Lung (tissue), 12 donors: ENCODE results near the gene TOGARAM1. TPM values are rescaled to one million over a fixed set of nuclear protein-coding genes. Genes with fewer than 3 reads are reported as not detected.

Experiments
- ATAC-seq: fragments of 200-7000 bp; cut with Tn5 transposase; one replicate; pipeline ENCODE4 v1.9.1; 2020; ENCODE audit warnings: moderate number of reproducible peaks; ENCODE audit not compliant: insufficient read depth, low FRiP score
- DNase-seq, 3 donors: peaks; one replicate each; pipeline ENCODE4 v3.0.0-alpha.2; 2013 to 2017
- H3K27ac ChIP-seq, 2 donors: one replicate each; pipeline ENCODE4 v1.5.1; 2013; ENCODE audit warnings: mild to moderate bottlenecking in 2 of 2, moderate library complexity in 2 of 2, control low read depth in 1 of 2, inconsistent platforms in 1 of 2, low read depth in 1 of 2, low read length in 1 of 2
- H3K27me3 ChIP-seq, 3 donors: one replicate each; pipeline ENCODE4 v1.5.1; 2013; ENCODE audit warnings: low read length in 2 of 3; ENCODE audit not compliant: control insufficient read depth in 3 of 3, insufficient read depth in 3 of 3
- H3K36me3 ChIP-seq, 4 donors: one replicate each; pipeline ENCODE4 v1.5.1; 2013; ENCODE audit warnings: low read length in 4 of 4, mild to moderate bottlenecking in 1 of 4, moderate library complexity in 1 of 4; ENCODE audit not compliant: control insufficient read depth in 4 of 4, insufficient read depth in 4 of 4
- H3K4me1 ChIP-seq, 5 donors: one replicate each; pipeline ENCODE4 v1.5.1; 2013; ENCODE audit warnings: low read length in 5 of 5, mild to moderate bottlenecking in 2 of 5, moderate library complexity in 1 of 5; ENCODE audit not compliant: control insufficient read depth in 5 of 5, insufficient read depth in 5 of 5
- H3K4me3 ChIP-seq: one replicate; pipeline ENCODE4 v1.5.1; 2013; ENCODE audit warnings: mild to moderate bottlenecking, control low read depth, moderate library complexity
- H3K9ac ChIP-seq, 2 donors: one replicate each; pipeline ENCODE4 v1.5.1; 2013; ENCODE audit warnings: low read length in 2 of 2, control low read depth in 1 of 2; ENCODE audit not compliant: insufficient read depth in 1 of 2
- H3K9me3 ChIP-seq, 4 donors: one replicate each; pipeline ENCODE4 v1.5.1; 2013; ENCODE audit warnings: low read length in 3 of 4, mild to moderate bottlenecking in 1 of 4, moderate library complexity in 1 of 4; ENCODE audit not compliant: control insufficient read depth in 4 of 4, insufficient read depth in 3 of 4
- WGBS, 2 donors: extraction: QIAGEN DNeasy Blood & Tissue Kit; methylation state at CpG; one replicate each; pipeline ENCODE4 v1.1.7; 2013; 5-methylcytosine and 5-hydroxymethylcytosine counted together
- polyA plus RNA-seq, 2 donors: library from polyadenylated mRNA; stranded (reverse); fragments of 200-250 nt; gene quantifications; one replicate each; pipeline ENCODE4 v1.2.1, GENCODE V29; 2013
- total RNA-seq, 2 donors: library from RNA; depleted of rRNA in 1 of 2; stranded (reverse); fragments of >200 nt in 1 of 2; gene quantifications; one replicate each; pipeline ENCODE4 v1.2.1, GENCODE V29; 2014 to 2021
- TF ChIP-seq, protein P1 (sequence below): IDR thresholded peaks from 2 replicates; pipeline ENCODE4 v1.5.1; 2012; ENCODE audit warnings: mild to moderate bottlenecking; ENCODE audit errors: control extremely low read depth, extremely low read depth
- donor health status: control.
- donor health status: control.
- donor health status: Bipolar disorder and iron deficiency.
- donor health status: healthy.
- donor health status: DM: yes; HTN: yes; CAD: no.

The TOGARAM1 gene
- total and polyA plus RNA-seq, 4 donors: 4.2 to 52.0 (median 11.4) TPM

GRCh38 chr14:44945264-44945663 is 16.7 kb upstream of the TOGARAM1 start:
- 89 to 93% methylated on average over 4 of the region's 4 CpGs for WGBS, 2 donors
- Histone ChIP-seq H3K36me3 (peaks cover 4 to 33% (median 16%) of the 10 kb centered on the region in 4 donors), H3K9ac (no peak overlapping the region), H3K4me1 (no peaks in the 10 kb centered on the region), H3K27me3 (no peaks in the 10 kb centered on the region), H3K27ac (no peak overlapping the region), H3K9me3 (peaks cover 0 to 3% (median 0%) of the 10 kb centered on the region in 4 donors), H3K4me3 (no peak overlapping the region)
- TF ChIP-seq, protein P1, sequence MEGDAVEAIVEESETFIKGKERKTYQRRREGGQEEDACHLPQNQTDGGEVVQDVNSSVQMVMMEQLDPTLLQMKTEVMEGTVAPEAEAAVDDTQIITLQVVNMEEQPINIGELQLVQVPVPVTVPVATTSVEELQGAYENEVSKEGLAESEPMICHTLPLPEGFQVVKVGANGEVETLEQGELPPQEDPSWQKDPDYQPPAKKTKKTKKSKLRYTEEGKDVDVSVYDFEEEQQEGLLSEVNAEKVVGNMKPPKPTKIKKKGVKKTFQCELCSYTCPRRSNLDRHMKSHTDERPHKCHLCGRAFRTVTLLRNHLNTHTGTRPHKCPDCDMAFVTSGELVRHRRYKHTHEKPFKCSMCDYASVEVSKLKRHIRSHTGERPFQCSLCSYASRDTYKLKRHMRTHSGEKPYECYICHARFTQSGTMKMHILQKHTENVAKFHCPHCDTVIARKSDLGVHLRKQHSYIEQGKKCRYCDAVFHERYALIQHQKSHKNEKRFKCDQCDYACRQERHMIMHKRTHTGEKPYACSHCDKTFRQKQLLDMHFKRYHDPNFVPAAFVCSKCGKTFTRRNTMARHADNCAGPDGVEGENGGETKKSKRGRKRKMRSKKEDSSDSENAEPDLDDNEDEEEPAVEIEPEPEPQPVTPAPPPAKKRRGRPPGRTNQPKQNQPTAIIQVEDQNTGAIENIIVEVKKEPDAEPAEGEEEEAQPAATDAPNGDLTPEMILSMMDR: no peak
- no peak for ATAC-seq
- DNase-seq: no peak

DNA sequence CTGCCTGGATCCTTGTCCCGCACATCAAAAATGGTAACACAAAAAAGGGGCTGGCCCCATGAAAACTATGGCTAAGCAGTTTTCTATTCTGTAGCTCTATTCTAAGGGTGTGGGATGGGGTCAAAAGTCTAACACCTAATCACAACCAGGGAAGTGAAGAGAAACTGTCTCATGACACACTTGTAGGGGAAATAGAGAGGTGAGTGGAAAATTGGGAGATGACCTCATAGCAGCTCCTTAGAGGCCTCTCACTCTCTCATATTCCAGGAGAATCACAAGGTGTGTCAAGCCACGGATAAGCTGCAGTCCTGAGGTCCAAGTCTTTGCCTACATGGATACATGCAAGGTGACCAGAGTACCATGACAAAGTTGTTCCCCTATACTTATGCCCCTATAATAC is 10.9 kb upstream of the TOGARAM1 start:
- 92 to 93% methylated on average over 2 of the region's 2 CpGs for WGBS, 2 donors

DNA sequence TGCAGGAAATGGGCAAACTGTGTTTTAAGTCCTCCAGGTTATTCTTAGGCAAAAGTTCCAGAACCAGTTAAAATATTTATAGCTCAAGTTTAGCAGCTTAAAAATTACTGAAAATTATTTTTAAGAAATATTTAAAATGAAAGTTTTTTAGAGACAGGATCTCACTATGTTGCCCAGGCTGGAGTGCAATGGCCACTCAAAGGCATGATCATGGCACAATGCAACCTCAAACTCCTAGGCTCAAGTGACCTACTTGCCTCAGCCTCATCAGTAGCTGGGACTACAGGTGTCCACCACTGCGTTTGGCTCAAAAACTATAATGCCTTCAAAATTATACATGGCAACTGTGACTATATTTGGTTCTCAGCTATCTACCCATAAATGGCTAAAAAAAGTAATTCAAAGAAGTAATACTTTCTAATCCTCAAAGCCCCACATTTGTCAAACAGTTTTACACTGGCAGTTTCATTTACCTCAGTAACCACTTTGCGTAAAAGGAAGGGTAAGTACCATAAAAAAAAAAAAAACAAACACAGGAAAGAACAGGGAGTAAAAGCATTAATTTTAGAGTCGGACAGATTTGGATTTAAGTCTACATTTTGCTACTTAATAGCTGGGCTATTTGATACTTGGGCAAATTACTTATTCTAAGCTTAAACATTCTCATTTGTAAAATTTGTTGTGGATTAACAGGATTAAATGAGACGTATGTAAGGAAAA is 9.4 kb upstream of the TOGARAM1 start:
- H3K9ac ChIP-seq: no peak overlapping the region
- TF ChIP-seq, protein P1: no peak
- H3K27ac ChIP-seq: no peak overlapping the region
- H3K36me3 ChIP-seq: peaks cover 0 to 7% (median 0%) of the 10 kb centered on the region in 4 donors
- DNase-seq: no peak
- ATAC-seq: no peak
- no peaks in the 10 kb centered on the region for H3K27me3 ChIP-seq
- peaks cover 0 to 5% (median 0%) of the 10 kb centered on the region in 5 donors for H3K4me1 ChIP-seq
- H3K9me3 ChIP-seq: no peaks in the 10 kb centered on the region
- no peak overlapping the region for H3K4me3 ChIP-seq
- WGBS, 2 donors: 85 to 94% methylated on average over 4 of the region's 4 CpGs

More for the DNA sequence above, 10.9 kb upstream of the TOGARAM1 start:
- Histone ChIP-seq H3K4me1 (peaks cover 0 to 5% (median 0%) of the 10 kb centered on the region in 5 donors), H3K27me3 (no peaks in the 10 kb centered on the region), H3K36me3 (peaks cover 0 to 11% (median 2%) of the 10 kb centered on the region in 4 donors), H3K9ac (no peak overlapping the region), H3K4me3 (no peak overlapping the region), H3K27ac (no peak overlapping the region), H3K9me3 (peaks cover 0 to 3% (median 0%) of the 10 kb centered on the region in 4 donors)
- ATAC-seq: no peak
- TF ChIP-seq, protein P1: no peak
- DNase-seq: no peak
